ENCODE data around the gene PCNT.

Gene PCNT

GRCh38 chr21:46409641-46410406, 85.9 kb downstream of the PCNT start:
- DNase-seq (ENCODE audit: low read depth) = no peak

- no peak for DNase-seq (ENCODE audit: low read depth)
Observed at GRCh38 chr21:46410516-46410915, 86.6 kb downstream of the PCNT start.

GRCh38 chr21:46411236-46411635, 87.3 kb downstream of the PCNT start:
- DNase-seq (ENCODE audit: low read depth) = no peak

GRCh38 chr21:46411691-46412090, 87.7 kb downstream of the PCNT start:
- DNase-seq (ENCODE audit: low read depth) = no peak

- DNase-seq (ENCODE audit: low read depth) = no peak
Observed at GRCh38 chr21:46412521-46413364, 88.8 kb downstream of the PCNT start.

- no peak for DNase-seq (ENCODE audit: low read depth)
Observed at GRCh38 chr21:46413365-46413696, 89.4 kb downstream of the PCNT start.

GRCh38 chr21:46414965-46415275, 91.0 kb downstream of the PCNT start:
- no peak for DNase-seq (ENCODE audit: low read depth)

- DNase-seq (ENCODE audit: low read depth) = no peak
Observed at GRCh38 chr21:46416551-46416950, 92.6 kb downstream of the PCNT start.

GRCh38 chr21:46418265-46418946, 94.5 kb downstream of the PCNT start:
- no peak for DNase-seq (ENCODE audit: low read depth)

- DNase-seq (ENCODE audit: low read depth) = no peak
Observed at GRCh38 chr21:46420241-46421190, 96.6 kb downstream of the PCNT start.

GRCh38 chr21:46421191-46421750, 97.3 kb downstream of the PCNT start:
- DNase-seq (ENCODE audit: low read depth) = no peak

- DNase-seq (ENCODE audit: low read depth) = no peak
Observed at GRCh38 chr21:46421756-46422555, 98.0 kb downstream of the PCNT start.

GRCh38 chr21:46422636-46423241, 98.8 kb downstream of the PCNT start:
- no peak for DNase-seq (ENCODE audit: low read depth)

- no peak for DNase-seq (ENCODE audit: low read depth)
Observed at GRCh38 chr21:46423546-46424038, 99.6 kb downstream of the PCNT start.

GRCh38 chr21:46424039-46424591, 100.2 kb downstream of the PCNT start:
- no peak for DNase-seq (ENCODE audit: low read depth)

- no peak for DNase-seq (ENCODE audit: low read depth)
Observed at GRCh38 chr21:46424621-46425020, 100.7 kb downstream of the PCNT start.

GRCh38 chr21:46425041-46425440, 101.1 kb downstream of the PCNT start:
- DNase-seq (ENCODE audit: low read depth) = no peak

GRCh38 chr21:46425571-46425970, 101.6 kb downstream of the PCNT start:
- no peak for DNase-seq (ENCODE audit: low read depth)

- DNase-seq (ENCODE audit: low read depth) = no peak
Observed at GRCh38 chr21:46426313-46427046, 102.5 kb downstream of the PCNT start.

Measured in fibroblast of gingiva (primary cell).